NCI-H2029 treated with DMSO at 0.1 percent for 48 hours (cell line): ENCODE measurements around the gene ITPK1.

Experiments
- DNase-seq: peaks from one replicate; lab custom pipeline; 2025; lab: John Stamatoyannopoulos, UW

ITPK1 gene

DNA sequence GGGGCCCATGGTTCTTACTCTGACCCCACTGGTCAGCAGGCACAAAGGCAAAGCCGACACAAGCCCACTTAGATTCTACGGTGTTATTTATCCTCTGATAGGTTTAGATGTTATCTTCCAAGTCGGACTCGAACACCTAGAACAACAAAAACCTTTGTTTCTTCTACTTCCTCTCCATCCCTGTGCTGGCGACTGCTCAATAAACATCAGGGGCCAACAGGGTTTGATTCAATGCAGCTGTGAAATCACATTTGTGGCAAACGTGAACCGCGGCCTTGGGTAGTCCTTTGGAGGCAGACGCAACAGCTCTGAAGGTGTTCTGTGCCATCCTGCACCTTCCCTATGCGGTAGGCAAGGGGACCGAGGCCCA, 105.6 kb downstream of the ITPK1 start:
- DNase-seq: no peak

DNA sequence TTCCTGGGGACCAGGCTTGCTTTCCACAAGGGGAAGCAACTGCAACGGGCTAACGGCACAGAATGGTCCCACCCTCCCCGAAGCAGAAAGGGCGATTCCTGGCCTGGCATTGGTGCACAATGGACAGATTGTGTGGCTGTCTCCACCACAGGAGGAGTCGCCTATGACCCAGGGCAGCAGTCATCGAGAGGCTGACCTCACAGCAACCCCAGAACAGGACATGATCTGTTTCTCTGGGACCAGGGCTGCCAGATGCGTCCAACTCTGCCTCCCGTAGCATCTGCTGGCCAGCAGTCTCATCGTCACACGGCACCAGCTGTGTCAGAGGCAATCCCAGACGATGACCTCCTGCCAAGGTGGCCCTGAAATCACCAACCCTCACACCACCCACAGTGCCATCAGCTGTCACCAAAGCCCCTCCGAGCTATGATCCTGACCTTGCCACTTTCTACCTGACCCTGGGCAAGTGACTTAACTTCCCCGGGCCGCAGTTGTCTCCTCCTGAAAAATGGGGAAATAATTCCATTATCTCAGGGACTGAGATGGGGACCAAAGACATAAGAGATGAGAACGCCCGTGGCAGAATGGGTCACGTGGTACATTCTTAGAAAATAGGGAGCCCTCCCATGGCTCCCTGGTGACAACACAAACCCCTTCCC, 106.1 kb downstream of the ITPK1 start:
- no peak for DNase-seq

DNA sequence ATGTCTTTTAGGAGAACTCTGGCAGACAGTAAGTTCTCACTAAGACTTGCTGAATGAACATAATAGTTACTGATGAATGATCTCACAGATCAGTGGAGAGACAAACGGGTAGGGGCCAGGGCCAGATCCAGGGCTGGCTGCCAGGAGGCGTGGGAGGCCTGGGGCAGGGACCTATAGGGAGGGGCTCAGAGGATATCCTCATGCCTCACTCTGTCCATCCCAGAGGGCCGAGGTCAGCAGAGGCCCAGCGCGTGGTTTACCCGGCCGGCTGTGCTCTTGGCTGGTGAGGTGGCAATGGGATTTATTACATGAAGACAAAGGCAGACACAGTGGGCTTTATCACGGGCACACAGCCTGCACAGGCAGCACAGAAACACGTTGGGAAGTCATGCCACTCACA, 107.3 kb downstream of the ITPK1 start:
- no peak for DNase-seq

DNA sequence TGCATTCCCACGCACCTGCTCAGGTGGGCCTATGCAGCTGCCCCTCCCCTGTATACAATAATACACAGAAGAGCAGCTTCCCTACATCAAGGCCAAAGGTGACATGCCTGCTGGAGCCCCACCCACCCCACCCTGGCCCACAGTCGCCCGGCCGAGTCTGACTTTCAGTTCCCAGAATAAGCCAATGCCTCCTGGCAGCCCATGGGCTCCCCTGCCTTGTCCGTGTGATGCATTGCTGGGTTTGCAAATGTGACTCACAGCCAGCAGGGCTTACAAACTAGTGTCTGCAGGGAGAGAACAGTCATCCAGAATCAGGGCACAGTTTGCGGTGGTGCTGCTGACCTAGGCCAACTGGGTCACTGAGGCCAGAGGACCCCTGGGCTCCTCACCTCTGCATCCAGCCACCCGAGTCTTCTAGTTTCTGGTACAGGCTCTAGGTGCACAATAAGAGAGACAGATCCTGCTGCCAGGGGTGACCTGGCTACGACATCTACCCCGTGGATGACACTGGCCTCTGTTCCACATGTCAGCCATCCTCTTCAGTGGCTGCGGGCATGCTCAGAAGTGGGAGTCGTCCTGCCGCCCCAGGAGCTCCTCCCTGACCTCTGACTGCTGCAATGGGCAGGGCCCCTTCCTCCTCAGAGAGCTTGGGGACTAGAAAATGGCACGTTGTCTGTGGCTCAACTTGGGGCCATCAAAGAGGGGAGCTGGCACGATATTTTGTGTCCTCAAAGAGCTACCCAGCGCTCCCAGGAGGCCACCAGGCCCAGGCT, 108.3 kb downstream of the ITPK1 start:
- no peak for DNase-seq

DNA sequence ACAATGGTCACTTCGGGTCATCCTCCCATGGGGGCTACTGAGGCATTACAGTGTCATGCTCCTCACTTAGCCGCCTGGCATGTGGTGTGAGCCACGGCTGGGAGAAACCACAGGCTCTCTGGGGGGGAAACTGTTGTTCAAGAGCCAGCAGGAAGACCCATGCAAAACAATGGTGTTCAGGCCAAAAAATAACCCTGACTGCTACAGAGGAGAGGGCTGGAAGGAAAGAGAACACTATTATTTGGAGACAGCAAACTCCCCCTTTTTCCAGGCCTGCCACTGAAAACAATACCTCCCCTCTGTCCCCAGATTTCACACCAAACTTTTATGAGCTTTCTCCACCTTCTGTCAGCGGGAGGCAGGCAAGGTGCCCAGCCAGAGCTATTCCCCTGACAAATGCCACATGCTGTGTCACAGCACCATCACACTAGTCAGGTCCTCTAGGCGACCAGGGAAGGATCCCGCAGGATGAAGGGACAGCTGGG, 109.1 kb downstream of the ITPK1 start:
- no peak for DNase-seq

DNA sequence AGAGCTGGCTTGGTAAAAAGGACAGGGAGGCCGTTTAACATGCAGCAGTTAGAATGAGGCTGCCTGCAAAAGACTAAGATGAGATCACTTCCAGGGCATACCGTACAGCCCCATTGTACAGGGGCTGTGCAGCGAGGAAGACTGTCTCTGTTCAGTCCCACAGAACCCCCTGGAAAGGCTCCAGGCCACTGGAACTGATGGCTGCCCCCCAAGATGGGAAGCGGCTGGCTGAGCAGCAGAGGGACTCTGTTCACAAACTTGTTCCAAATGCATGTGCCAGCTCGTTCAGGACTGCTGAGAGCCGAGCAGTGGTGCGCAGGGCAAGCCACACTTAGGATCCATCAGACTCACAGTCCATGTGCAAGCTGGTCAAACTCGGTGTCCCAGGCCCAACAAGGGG, 109.9 kb downstream of the ITPK1 start:
- no peak for DNase-seq

DNA sequence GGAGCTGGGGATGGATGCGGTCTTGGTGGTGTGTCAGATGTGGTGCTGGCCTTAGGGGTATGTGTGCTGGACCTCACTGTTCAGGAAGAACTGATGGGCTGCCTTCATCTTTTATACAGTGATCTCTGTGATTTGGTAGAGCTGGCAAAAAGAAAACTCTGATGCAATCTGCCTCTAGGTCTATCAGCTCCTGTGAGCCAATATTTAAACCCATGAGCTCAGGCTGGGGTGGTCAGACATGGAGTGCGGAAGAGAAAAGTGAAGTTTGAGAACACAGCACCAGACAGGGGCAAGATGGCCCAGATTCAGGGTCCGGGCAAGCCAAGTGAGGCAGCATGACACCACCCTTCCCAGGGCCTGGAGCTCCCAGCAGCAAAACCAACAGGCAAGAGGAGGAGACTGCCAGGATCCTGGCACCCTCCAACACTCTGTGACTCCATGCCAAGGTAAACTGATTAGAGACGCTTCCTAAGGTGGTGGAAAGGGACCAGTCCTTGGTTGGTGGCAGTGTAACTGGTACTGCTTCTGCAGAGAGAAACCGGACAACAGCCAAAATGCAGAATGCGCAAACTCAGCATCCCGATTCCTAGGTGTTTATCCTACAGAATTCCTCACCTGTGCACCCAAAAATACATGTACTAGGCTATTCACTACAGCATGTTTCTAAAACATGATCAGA, 110.5 kb downstream of the ITPK1 start:
- peak; percentile 36 for DNase-seq

DNA sequence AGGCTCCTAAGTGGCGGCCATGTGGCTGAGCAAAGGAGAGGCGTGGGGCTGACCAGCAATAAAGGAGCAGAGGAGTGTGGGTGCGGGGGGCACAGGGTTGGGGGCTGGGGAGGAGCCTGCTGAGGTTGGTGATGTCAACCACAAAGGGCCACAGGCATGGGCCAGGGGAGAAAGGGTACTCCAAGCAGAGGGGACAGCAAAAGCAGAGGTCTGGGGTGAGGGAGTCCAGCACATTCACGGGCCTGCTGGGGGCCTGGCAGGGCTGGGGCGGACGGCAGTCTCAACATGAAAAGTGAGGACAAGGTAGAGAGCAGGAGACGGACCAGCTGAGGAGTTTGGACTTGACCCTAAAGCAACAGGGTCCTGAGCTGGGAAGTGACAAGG, 111.0 kb downstream of the ITPK1 start:
- DNase-seq: no peak

DNA sequence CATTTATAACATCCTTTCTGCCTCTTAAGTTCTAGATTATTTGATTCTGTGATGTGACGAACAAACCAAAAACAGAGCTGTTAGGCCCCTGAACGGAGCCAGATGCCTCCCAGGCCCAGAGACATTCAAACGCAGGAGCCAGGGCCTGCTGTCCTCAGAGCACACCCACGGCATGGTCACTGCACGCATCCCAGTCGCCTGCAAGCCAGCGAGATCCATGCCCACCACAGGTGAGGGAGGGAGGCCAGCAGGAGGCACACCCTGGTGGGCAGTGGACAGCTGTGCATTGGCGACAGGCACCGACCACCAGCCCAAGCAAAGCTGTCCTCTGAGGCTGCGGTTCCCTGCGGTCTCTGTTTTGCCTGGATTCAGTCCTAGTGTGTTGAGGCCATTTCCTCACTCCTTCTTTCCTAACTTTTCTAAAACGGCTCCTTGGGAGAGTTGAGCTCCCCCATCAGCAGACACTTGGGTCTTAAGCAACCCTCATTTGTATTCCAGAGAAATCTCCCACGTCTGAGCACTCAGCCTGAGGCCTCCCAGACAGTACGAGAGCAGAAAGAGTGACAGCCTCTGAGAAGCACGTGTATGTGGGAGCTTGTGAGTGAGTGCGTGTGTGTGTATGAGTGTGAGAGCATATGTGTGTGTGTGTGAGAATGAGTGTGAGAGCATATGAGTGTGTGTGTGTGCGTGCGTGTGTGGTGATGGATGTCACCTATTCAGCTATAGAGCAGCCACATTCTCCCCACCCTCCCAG, 111.6 kb downstream of the ITPK1 start:
- no peak for DNase-seq

DNA sequence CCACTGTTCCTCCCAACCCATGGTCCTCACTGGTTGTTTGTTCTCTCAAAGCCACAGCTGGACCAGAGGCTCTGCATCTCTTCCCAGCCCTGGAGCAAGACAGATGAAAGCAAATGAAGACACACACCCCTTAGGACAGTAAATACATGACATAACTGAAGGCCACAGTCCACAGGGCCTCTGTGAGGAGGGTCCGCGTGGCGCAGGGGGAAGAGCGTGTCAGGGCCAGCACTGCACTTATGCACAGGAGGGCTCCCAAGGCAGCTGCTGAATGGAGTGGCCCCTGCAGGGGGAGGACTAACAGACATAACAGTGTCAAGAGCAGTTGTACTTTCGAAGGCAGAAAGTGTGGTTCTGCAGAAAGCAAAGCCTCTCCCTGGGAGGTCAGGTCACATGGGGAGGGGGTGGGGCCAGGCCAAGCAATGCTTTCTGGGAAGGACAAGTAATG, 112.8 kb downstream of the ITPK1 start:
- no peak for DNase-seq

DNA sequence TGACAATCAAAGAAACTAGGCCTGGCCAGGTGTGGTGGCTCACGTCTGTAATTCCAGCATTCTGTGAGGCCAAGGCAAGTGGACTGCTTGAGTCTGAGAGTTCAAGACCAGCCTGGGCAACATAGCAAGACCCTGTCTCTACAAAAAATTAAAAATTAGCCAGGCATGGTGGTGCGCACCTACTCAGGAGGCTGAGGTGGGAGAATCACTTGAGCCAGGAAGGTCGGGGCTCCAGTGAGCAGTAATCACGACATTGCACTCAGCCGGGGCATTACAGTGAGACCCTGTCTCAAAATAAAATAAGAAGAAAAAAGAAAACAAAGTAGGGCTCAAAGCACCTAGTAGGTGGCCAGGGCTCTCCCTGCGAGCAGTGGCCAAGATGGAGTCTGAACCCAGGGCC, 113.7 kb downstream of the ITPK1 start:
- DNase-seq: no peak

DNA sequence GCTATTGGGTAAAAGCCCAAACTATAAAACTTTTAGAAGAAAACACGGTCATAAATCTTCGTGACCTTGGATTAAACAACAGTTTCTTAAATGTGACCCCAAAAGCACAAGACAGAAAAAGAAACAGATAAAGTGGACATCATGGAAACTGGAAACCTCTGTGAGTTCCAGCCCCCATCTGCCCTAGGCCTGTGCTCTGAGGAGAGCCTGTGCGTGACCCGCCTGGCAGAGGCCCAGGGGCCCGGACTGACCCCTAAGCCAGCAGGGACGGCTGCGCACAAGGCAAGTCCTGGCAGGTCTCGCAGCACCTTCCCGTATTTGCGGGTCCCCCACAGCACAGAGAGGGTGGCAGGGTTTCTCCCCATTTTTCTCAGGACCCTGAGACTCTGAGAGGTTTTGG, 116.8 kb downstream of the ITPK1 start:
- DNase-seq: no peak

DNA sequence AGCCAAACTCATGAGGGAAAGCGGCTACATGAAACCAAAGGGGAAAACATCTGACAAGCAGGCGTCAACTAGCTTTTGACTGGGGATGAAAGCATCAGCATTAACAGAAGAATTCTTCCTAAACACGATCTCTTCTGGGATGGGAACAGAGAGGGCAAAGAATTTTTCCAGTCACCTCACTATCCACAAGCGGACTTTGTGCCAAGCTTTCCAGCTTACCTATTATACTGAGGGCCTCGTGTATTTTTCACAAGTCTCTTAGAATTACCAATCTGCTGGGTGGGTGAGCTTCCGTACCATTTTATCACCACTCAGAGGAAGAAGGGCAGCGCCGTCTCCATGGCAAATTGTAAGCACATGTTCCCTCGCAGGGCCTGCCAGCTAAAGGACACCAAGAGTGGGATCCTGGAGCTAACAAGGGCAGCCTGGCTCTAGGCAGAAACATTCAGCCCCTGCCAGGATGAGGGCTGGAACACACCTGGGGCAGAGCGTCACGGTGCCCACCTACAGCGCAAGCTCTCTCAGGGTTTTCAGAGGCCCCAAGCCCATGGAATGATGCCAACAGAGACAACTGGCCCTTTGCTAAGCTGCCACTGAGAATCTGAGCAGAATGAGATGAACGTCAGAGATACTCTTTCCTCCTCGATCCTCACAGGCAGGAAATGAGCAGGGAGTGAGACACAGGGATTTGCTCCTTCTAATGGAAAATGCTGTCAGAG, 118.2 kb downstream of the ITPK1 start:
- no peak for DNase-seq

DNA sequence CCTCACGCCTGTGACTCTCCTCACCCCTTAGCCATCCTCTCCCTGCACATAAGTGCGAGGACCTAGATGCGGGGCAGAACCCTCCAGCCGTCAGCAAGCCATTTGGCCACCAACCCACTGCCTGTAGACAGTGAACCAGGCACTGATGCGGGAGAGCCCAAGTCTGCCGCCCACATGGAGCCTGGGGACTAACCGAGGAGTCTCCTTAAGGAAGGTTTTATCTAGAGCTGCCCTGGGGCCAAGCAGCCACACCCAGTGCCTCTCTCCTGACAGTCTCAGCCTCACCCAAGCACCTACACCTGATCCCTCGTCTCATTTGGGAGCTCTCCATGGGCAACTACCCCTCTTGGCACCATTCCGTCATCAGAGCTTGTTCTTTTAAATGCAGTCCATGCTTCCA, 120.1 kb downstream of the ITPK1 start:
- DNase-seq: no peak

DNA sequence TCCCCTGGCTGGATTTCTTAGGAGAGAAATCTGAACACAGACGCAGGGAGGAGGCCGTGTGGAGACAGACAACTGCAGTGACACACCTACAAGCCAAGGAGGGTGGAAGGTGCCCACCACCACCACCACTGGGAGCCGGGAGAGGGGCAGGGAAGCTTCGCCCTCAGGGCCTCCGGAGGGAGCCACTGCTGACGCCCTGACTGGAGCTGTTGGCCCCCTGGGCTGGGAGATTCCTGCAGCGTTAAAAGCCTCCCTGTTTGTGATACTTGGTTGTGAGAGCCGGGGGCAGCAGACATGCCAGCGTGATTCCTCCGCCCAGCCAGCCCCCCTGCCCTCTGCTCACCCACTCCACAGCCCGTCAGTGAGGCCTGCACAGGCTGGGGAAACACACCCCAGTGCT, 120.8 kb downstream of the ITPK1 start:
- DNase-seq: no peak

DNA sequence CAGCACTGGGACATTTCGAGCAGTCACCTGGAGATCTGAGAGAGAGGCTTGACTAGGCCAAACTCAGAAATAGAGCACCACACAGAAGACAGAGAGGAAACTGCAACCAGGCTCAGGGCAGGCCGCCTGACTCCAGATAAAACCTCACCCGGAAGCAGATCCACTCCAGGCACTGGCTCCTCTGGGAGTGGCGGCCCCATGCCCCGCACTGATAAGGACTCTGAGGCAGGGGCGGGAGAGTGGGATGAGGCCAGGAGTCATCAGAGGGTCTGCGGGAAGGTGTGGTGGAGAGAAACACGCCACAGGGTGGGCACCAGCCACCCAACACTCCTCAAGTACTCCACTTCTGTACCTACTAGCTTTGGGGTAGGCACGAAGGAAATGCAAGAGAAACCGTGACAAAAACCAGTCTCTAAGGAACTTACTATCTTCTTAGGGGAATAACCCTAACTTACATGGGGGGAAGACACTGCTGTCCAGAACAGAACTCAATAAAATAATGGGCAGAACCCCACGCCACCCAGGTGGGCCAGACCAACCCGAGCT, 121.5 kb downstream of the ITPK1 start:
- no peak for DNase-seq

DNA sequence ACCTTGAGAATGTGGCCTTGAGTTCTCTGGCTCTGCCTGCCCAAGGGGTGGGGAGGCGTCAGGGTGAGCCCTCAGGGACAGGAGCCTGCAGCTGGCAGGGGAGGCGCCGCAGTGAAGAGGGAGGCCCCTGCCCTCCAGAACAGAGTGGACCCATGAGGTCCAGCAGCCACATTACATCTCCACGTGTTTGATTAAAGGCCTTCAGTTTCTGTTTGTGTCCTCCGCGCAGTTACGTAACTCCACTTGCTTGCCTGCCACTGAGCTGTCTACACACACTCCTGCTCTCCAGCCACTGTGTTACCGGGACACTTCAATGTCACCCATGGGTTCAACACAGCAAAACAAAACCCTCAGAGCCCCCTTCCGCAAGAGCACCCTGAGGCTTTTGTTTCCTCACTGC, 122.4 kb downstream of the ITPK1 start:
- DNase-seq: no peak

DNA sequence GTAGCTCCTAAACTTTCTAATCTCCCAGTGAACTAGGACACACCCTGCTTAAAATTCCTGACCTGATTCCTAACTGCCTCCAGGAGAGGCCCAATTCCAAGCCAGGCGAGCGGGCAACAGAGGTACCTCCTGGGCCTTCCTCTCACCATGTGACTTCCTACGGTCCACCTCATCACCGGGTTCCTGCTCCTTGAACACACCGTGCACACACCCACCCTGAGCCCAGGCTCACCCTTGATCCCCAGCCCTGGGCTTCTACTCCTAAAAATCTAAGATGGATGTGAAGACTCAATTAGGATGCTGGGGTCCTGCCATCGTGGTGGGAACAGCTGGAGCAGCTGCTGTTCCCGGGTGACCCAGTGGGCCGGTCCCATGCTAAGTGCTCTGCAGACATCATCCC, 124.2 kb downstream of the ITPK1 start:
- DNase-seq: no peak

DNA sequence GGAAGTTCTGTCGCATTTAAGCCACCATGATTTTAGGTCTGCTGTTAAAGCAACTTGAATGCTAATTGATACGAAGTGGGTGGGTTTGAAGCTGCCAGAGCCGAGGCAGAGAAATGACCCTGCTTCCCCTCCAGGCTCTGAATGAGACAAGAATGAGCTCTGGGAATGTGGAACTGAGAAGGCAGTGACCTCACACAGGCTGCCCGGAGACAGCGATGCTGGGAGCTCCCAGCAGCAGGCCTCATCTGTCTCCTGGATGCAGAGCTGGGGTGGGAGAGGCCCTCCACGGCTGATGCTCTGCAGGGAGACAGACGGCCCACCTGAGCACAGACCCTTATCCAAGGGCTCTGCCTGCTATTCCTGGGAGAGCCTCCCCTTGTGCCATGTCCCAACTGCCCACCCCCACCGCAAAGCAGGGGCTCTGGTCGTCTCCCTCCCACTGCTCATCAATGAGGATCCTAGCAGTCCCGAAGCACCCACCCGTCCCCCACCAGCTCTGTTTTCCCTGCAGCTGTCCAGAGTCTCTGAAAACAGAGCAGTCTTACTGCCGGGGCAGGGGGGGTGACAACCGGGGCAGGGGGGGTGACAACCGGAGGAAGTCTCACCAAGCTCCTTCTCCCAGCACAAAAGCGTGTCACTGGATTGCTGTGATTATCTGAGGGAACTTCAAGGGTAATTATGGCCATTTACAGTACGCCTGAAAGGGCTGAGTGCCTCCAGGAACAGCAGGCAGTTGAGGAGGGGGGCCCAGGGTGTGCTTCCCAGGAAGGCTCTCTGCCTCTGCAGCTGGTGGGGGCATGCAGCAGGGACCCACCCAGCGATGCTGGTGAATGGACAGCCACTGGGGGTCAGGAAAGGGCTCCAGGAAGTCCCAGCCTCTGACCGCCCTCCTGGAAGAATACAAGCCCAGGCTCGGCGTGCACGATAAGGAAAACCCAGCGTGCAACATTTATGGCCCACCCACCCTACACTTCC, 125.0 kb downstream of the ITPK1 start:
- no peak for DNase-seq
